Small intestine (tissue), 7 donors: Measurements from ENCODE around the gene FNDC3B. TPM values are rescaled to one million over a fixed set of nuclear protein-coding genes. Genes with fewer than 3 reads are reported as not detected.

Source experiments
- DNase-seq, 2 donors: peaks; one replicate each; pipeline versions ENCODE4 v3.0.0 to v3.0.0-alpha.2; 2013
- FAIRE-seq: peaks from 2 replicates; lab custom pipeline; 2012; peaks lifted over from hg19 to GRCh38; lab: Jason Lieb, UNC
- H3K27ac ChIP-seq, 3 donors: one replicate each; pipeline ENCODE4 v1.5.1; 2013; ENCODE audit warnings: low read length in 2 of 3, mild to moderate bottlenecking in 2 of 3, control low read depth in 1 of 3, inconsistent platforms in 1 of 3, low read depth in 1 of 3, moderate library complexity in 1 of 3
- H3K27me3 ChIP-seq, 3 donors: one replicate each; pipeline ENCODE4 v1.6.1; 2013; ENCODE audit warnings: low read length in 3 of 3, inconsistent platforms in 1 of 3; ENCODE audit not compliant: control insufficient read depth in 3 of 3, insufficient read depth in 3 of 3
- H3K36me3 ChIP-seq, 3 donors: one replicate each; pipeline ENCODE4 v1.6.1; 2013; ENCODE audit warnings: low read length in 3 of 3, inconsistent platforms in 1 of 3, low read depth in 1 of 3, mild to moderate bottlenecking in 1 of 3, moderate library complexity in 1 of 3; ENCODE audit not compliant: control insufficient read depth in 3 of 3, insufficient read depth in 2 of 3
- H3K4me1 ChIP-seq, 3 donors: one replicate each; pipeline ENCODE4 v1.6.1; 2013; ENCODE audit warnings: low read length in 2 of 3, inconsistent platforms in 1 of 3, low read depth in 1 of 3, mild to moderate bottlenecking in 1 of 3, moderate library complexity in 1 of 3; ENCODE audit not compliant: control insufficient read depth in 3 of 3, insufficient read depth in 2 of 3
- H3K4me3 ChIP-seq, 3 donors: one replicate each; pipeline ENCODE4 v1.5.1; 2013; ENCODE audit warnings: low read length in 3 of 3, control low read depth in 1 of 3, inconsistent platforms in 1 of 3, low read depth in 1 of 3, mild to moderate bottlenecking in 1 of 3, moderate library complexity in 1 of 3
- H3K9me3 ChIP-seq, 2 donors: one replicate each; pipeline ENCODE4 v1.6.1; 2013; ENCODE audit warnings: low read depth in 1 of 2, low read length in 1 of 2; ENCODE audit not compliant: control insufficient read depth in 2 of 2, insufficient read depth in 1 of 2
- WGBS, 3 donors: extraction: QIAGEN DNeasy Blood & Tissue Kit; methylation state at CpG; one replicate each; pipeline ENCODE4 v1.1.7; 2013; 5-methylcytosine and 5-hydroxymethylcytosine counted together
- polyA plus RNA-seq, 4 donors: library from polyadenylated mRNA; stranded (reverse) in 3 of 4; unstranded in 1 of 4; fragments of 200-250 nt in 3 of 4; fragments of 120-200 nt in 1 of 4; gene quantifications; one replicate each; pipeline versions ENCODE4 v1.2.1 to v1.2.3, GENCODE V29; 2013
- donor health status: healthy with polysubstance abuse.
- donor health status: control.
- donor health status: control.
- donor health status: Bipolar disorder and iron deficiency.
- donor health status: healthy.

FNDC3B gene
- polyA plus RNA-seq, 4 donors: 6.0 to 24.7 (median 10.1) TPM

DNA sequence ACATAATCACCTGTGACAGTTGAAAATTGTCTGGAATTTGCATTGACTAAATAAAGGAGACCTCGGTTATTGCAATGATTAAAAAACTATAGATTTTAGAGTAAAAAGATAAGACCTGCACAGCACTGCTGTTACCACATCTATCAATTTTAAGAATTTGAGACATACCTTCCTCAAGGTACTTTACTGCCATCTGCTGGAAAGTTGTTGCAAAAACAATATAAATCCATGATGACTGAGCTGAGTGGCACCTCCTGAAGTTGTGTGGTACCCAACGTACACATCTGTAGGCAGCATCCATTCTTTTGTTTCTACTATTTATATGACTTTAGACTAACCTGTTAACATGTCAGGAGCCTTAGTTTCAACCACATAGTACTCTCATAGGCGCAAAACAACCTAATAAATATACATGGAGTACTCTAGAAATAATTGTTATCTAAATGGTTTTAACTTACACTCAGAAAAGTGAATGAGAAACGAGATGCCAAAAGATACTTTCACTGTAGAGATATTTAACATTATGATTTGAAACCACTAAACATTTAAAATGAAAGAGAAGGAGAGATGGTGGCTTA, 302.2 kb downstream of the FNDC3B start:
- Histone ChIP-seq H3K27me3 (no peaks in the 10 kb centered on the region), H3K4me3 (no peak overlapping the region), H3K27ac (no peak overlapping the region), H3K9me3 (no peaks in the 10 kb centered on the region), H3K36me3 (peaks cover 10 to 38% (median 12%) of the 10 kb centered on the region in 3 donors), H3K4me1 (no peaks in the 10 kb centered on the region)
- FAIRE-seq (no peak), DNase-seq (peak; percentile 67 to 75)
- WGBS, 3 donors: 32 to 46% (median 32%) methylated on average over 4 of the region's 4 CpGs

DNA sequence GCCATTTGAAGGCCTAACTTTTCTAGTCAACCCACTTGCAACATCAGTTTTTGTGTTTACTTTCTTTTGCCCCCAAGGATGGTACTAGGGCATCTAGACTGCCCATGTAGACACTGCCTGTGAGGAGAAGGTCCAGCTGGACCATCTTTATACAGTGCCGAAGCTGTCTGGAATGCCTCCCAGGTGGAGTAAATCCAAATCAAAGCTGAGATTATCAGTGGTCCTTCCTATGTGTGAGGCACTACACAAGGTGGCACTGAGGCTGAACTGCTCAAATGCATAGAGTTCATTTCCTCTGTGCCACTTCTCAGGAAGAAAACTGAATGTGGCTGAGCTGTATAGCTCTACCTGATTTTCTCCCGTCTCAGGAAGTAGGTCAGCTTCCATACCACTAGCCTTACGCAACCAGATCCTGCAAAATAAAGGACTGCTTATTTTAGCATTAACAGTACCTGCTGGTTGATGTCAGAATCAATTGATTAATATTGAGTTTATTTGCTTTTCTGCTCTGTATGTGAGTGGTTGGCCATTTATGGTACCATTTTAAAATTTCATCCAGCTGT, 302.8 kb downstream of the FNDC3B start:
- no peak for DNase-seq
- no peak for FAIRE-seq
- no peaks in the 10 kb centered on the region for H3K9me3 ChIP-seq
- peaks cover 12 to 39% (median 14%) of the 10 kb centered on the region in 3 donors for H3K36me3 ChIP-seq
- no peak overlapping the region for H3K27ac ChIP-seq
- no peaks in the 10 kb centered on the region for H3K4me1 ChIP-seq
- H3K4me3 ChIP-seq: no peak overlapping the region
- WGBS, 3 donors: 87 to 90% (median 89%) methylated on average over 3 of the region's 3 CpGs
- H3K27me3 ChIP-seq: no peaks in the 10 kb centered on the region

DNA sequence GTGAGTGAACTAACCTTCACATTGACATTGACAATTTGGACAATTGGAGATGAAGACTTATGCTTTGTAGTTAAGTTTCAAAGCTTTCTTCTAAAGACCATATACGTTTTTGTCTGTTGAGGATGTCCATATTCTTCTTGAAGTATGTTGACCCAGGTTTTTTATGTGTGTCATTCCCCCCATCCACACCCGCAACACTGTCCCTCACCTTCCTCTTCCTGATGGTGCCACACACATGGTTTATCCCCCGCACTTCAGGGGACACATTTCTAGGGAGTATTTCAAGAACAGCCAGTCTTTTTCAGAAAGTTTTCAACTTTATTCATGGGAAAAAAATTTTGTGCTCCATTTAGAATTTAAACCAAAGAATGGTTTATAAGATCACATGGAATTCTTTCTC, 303.7 kb downstream of the FNDC3B start:
- WGBS, 3 donors: 95 to 97% (median 95%) methylated on average over 3 of the region's 3 CpGs
- H3K27me3 ChIP-seq: no peaks in the 10 kb centered on the region
- no peak overlapping the region for H3K27ac ChIP-seq
- H3K9me3 ChIP-seq: no peaks in the 10 kb centered on the region
- DNase-seq (no peak), FAIRE-seq (no peak)
- H3K4me3 ChIP-seq: no peak overlapping the region
- peaks cover 12 to 33% (median 13%) of the 10 kb centered on the region in 3 donors for H3K36me3 ChIP-seq
- H3K4me1 ChIP-seq: no peaks in the 10 kb centered on the region

DNA sequence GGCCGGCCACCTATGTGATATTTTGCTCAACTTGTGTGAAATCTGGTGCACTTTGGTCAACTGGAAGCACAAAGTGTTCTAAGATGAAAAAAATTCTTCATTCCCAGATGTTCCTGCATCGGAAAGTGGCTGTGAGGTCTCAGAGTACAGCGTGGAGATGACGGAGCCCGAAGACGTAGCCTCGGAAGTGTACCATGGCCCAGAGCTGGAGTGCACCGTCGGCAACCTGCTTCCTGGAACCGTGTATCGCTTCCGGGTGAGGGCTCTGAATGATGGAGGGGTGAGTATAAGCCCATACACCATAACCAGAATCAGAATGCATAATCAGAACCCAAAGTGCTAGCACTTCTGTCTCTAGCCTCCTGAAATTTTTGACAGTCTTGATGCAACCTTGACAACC, 304.6 kb downstream of the FNDC3B start:
- no peak overlapping the region for H3K27ac ChIP-seq
- WGBS, 3 donors: 96 to 98% (median 97%) methylated on average over 12 of the region's 12 CpGs
- H3K9me3 ChIP-seq: no peaks in the 10 kb centered on the region
- H3K27me3 ChIP-seq: no peaks in the 10 kb centered on the region
- no peak overlapping the region for H3K4me3 ChIP-seq
- DNase-seq (no peak), FAIRE-seq (no peak)
- H3K4me1 ChIP-seq: no peaks in the 10 kb centered on the region
- H3K36me3 ChIP-seq: peaks cover 11 to 31% (median 12%) of the 10 kb centered on the region in 3 donors

DNA sequence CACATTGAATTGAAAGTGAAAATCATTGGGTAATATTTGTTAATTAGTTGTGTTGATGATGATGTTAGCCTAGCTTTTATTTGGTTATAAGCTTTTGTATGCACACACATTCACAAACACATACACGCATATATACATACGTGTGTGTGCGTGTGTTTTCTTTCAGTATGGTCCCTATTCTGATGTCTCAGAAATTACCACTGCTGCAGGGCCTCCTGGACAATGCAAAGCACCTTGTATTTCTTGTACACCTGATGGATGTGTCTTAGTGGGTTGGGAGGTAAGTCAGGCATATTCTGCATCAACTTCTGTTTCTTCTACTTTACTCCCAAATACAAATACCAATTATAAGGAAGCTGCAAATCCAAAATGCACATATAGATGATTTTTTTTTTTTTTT, 306.8 kb downstream of the FNDC3B start:
- H3K36me3 ChIP-seq: peaks cover 11 to 24% (median 15%) of the 10 kb centered on the region in 3 donors
- DNase-seq (no peak), FAIRE-seq (no peak)
- H3K4me1 ChIP-seq: no peaks in the 10 kb centered on the region
- H3K27ac ChIP-seq: no peak overlapping the region
- WGBS, 3 donors: 77 to 83% (median 81%) methylated on average over 3 of the region's 3 CpGs
- H3K27me3 ChIP-seq: no peaks in the 10 kb centered on the region
- no peak overlapping the region for H3K4me3 ChIP-seq
- no peaks in the 10 kb centered on the region for H3K9me3 ChIP-seq

DNA sequence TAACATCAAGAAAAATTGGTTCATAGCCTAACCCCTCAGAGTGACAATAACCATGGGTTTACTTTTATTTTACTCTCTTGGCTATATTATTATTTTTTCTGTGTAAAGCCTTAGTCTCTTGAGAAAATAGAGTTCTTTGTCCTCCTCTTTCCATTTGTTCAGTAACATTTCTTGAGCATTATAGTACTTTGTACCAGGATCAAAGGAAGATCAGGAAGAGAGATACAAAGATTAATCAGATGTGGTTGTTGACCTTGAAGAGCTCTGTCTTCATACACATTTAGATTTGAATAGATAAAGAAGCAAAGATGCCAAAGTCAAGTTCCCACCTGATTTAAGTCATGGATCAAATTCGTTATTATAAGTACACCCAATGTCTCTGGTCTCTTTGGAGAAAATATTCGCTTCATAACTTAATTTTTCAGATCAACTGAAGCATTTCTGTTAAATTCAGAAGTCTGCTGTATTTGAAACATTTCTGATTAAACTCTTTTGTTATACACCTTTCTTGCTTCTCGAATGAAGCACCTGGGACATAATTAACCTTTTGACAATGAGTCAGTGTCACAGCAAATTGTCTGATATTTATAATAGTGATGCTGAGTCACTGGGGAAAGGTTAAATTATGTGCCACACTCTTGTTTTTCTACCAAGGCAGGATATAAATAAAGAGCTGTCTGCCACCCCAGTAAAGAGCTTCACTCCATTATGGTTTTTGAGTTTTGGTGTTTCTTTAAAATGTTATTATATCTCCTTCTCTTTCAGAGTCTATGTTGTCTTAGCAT, 308.7 kb downstream of the FNDC3B start:
- Histone ChIP-seq H3K27ac (peak overlapping the region in 1 of 3 donors; percentile 48), H3K36me3 (peaks cover 12 to 26% (median 18%) of the 10 kb centered on the region in 3 donors), H3K4me3 (no peak overlapping the region), H3K9me3 (no peaks in the 10 kb centered on the region), H3K4me1 (no peaks in the 10 kb centered on the region), H3K27me3 (no peaks in the 10 kb centered on the region)
- DNase-seq (peak in 1 of 2 donors; percentile 64), FAIRE-seq (no peak)
- WGBS, 3 donors: 57 to 76% (median 67%) methylated on average over 3 of the region's 3 CpGs

DNA sequence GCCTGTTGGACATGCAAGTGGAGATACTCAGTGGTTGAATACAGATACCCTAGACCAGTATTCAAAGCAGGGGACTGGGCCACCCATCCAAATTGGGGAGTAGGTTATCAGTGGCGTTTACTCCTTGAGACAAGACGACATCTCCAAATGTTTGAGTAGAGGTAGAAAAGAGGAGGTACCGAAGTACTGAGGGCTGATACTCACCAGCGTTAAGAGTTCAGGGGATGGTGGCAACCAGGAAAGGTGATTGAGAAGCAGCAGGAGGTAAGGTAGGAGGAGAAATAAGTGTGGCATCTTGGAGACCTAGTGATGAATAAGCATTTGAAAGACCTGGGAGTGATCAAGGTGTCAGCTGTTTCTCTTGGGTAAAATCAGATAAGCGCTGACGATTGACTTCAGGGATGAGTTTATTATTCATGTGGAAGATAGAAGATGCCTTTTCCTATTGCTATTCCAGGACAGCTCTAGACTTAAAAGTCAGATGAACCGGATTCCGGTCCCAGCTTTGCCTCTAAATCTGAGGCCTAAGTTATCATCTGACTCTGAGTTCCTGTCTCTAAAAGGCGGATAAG, 312.6 kb downstream of the FNDC3B start:
- Histone ChIP-seq H3K4me1 (no peaks in the 10 kb centered on the region), H3K27ac (no peak overlapping the region), H3K27me3 (no peaks in the 10 kb centered on the region), H3K36me3 (peaks cover 10 to 28% (median 14%) of the 10 kb centered on the region in 3 donors), H3K4me3 (no peak overlapping the region), H3K9me3 (no peaks in the 10 kb centered on the region)
- FAIRE-seq (no peak), DNase-seq (no peak)
- 86 to 93% (median 89%) methylated on average over 9 of the region's 9 CpGs for WGBS, 3 donors

DNA sequence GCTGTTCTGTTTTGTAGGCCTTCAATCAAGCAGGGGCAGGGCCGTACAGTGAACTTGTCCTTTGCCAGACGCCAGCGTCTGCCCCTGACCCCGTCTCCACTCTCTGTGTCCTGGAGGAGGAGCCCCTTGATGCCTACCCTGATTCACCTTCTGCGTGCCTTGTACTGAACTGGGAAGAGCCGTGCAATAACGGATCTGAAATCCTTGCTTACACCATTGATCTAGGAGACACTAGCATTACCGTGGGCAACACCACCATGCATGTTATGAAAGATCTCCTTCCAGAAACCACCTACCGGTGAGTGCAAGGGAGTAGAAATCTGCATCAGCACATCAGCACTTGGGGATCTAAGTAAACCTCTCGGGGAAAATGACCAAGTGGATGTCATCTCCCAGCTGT, 313.4 kb downstream of the FNDC3B start:
- Histone ChIP-seq H3K4me1 (no peaks in the 10 kb centered on the region), H3K27ac (no peak overlapping the region), H3K4me3 (no peak overlapping the region), H3K36me3 (peaks cover 7 to 28% (median 11%) of the 10 kb centered on the region in 3 donors), H3K27me3 (no peaks in the 10 kb centered on the region), H3K9me3 (no peaks in the 10 kb centered on the region)
- 94 to 97% (median 94%) methylated on average over 10 of the region's 10 CpGs for WGBS, 3 donors
- DNase-seq: no peak
- FAIRE-seq: no peak
